Neutrophil (primary cell): ENCODE results near the gene PRMT3.
"Not testable (repeated sequence)": the region's sequence is repeated elsewhere in the genome, so short reads cannot be mapped to it uniquely, and the experiment has no call there.

Experiments used
- H3K27ac ChIP-seq: fragments of 200-600 bp; sonication (generic); 2 replicates; pipeline ENCODE4 v1.5.1; 2016; ENCODE audit warnings: mild to moderate bottlenecking, moderate library complexity
- H3K27me3 ChIP-seq: fragments of 200-600 bp; sonication (generic); 2 replicates; pipeline ENCODE4 v1.6.0; 2016; ENCODE audit warnings: mild to moderate bottlenecking
- H3K36me3 ChIP-seq: fragments of 200-600 bp; sonication (generic); 2 replicates; pipeline ENCODE4 v1.5.1; 2017
- H3K4me1 ChIP-seq, 2 experiments: fragments of 200-600 bp in 1 of 2; sonication (generic) in 1 of 2; 1 replicate in 1 of 2; 2 replicates in 1 of 2; pipeline versions ENCODE4 v1.5.1 to v1.6.1; 2013 to 2016; ENCODE audit warnings: low read depth in 1 of 2, low read length in 1 of 2, mild to moderate bottlenecking in 1 of 2, moderate library complexity in 1 of 2; ENCODE audit not compliant: control insufficient read depth in 1 of 2, insufficient read depth in 1 of 2
- H3K4me3 ChIP-seq, 2 experiments: fragments of 200-600 bp in 1 of 2; sonication (generic) in 1 of 2; 1 replicate in 1 of 2; 2 replicates in 1 of 2; pipeline ENCODE4 v1.5.1; 2013 to 2016; ENCODE audit warnings: low read depth in 1 of 2, low read length in 1 of 2, mild to moderate bottlenecking in 1 of 2, moderate library complexity in 1 of 2
- H3K9me3 ChIP-seq: fragments of 200-600 bp; sonication (generic); 2 replicates; pipeline ENCODE4 v1.5.1; 2016
- CTCF ChIP-seq: fragments of 200-600 bp; sonication (generic); IDR thresholded peaks from 2 replicates; pipeline ENCODE4 v1.5.1; 2016; ENCODE audit warnings: antibody characterized with exemption

Gene PRMT3

GRCh38 chr11:20547411-20547810 lies 159.9 kb downstream of the PRMT3 start:
- no peaks in the 10 kb centered on the region for H3K9me3 ChIP-seq
- no peak overlapping the region for H3K27ac ChIP-seq
- H3K4me1 ChIP-seq, result no peaks in the 10 kb centered on the region

DNA sequence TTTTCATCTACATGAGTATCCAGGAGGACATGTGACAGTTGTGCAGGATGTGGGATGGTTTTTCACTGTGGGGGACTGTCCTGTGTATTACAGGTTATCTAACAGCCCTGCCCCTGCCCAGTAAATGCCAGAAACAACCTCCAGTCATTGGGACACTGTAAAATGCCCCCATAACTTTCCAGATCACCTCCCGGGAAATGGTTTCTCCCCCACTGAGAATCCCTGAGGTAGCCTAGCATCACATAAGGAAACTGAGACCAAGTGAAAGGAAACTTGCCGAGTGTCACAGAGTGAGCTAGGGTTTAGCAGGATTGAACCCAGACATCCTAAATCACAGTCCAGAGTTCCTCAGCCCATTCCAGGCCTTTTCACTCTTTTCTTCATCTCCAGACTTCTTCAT lies 163.6 kb downstream of the PRMT3 start:
- no peak overlapping the region for H3K4me3 ChIP-seq
- no peaks in the 10 kb centered on the region for H3K9me3 ChIP-seq
- H3K4me1 ChIP-seq, result no peaks in the 10 kb centered on the region
- no peaks in the 10 kb centered on the region for H3K27me3 ChIP-seq
- TF ChIP-seq CTCF, result no peak
- no peak overlapping the region for H3K27ac ChIP-seq
- no peaks in the 10 kb centered on the region for H3K36me3 ChIP-seq

More at GRCh38 chr11:20547411-20547810, 159.9 kb downstream of the PRMT3 start:
- Histone ChIP-seq H3K27me3 (no peaks in the 10 kb centered on the region), H3K4me3 (no peak overlapping the region), H3K36me3 (no peaks in the 10 kb centered on the region)
- no peak for TF ChIP-seq CTCF

- Histone ChIP-seq H3K27ac (no peak overlapping the region), H3K4me1 (no peaks in the 10 kb centered on the region), H3K36me3 (no peaks in the 10 kb centered on the region), H3K4me3 (no peak overlapping the region), H3K9me3 (no peaks in the 10 kb centered on the region), H3K27me3 (no peaks in the 10 kb centered on the region)
- no peak for TF ChIP-seq CTCF
Observed at GRCh38 chr11:20555783-20556182, 168.3 kb downstream of the PRMT3 start.

DNA sequence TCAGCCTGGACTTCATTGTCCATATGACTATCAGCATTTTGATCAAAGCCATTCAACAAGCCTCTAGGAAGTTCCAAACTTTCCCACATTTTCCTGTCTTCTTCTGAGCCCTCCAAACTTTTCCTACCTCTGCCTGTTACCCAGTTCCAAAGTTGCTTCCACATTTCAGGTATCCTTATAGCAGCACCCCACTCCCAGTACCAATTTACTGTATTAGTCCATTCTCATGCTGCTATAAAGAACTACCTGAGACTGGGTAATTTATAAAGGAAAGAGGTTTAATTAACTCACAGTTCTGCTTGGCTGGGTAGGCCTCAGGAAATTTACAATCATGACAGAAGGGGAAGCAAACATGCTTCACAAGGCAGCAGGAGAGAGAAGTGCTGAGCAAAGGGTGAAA lies 168.9 kb downstream of the PRMT3 start:
- H3K27ac ChIP-seq, H3K4me3 ChIP-seq, H3K36me3 ChIP-seq, H3K27me3 ChIP-seq, H3K4me1 ChIP-seq, H3K9me3 ChIP-seq: not testable (repeated sequence)

DNA sequence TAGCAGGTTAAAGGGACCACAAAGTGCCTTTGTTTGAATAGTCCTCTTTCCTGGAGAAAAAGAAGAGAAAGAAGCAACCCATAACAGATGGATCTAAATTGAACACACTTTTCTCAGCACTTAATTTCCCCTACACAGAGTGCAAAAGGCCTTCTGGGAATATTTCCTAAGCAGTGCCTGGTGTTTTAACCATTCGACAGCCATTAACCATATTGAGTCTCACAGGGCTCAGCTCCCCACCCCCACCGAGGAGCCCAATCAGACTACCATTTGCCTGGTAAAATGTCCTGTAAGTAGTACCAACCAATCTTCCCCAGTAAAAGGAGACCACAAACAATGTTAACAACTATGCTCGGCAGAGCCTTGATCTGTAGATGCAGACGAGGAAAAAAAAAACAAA lies 171.2 kb downstream of the PRMT3 start:
- TF ChIP-seq CTCF, result no peak
- H3K4me3 ChIP-seq, result no peak overlapping the region
- H3K36me3 ChIP-seq, result no peaks in the 10 kb centered on the region
- H3K4me1 ChIP-seq, result no peaks in the 10 kb centered on the region
- H3K27ac ChIP-seq, result no peak overlapping the region
- H3K9me3 ChIP-seq, result no peaks in the 10 kb centered on the region
- peaks cover 4% of the 10 kb centered on the region for H3K27me3 ChIP-seq
